HG03439 (cell line): ENCODE data around the gene SCAND1.
"Not testable (repeated sequence)": the region's sequence is repeated elsewhere in the genome, so short reads cannot be mapped to it uniquely, and the experiment has no call there.

ENCODE experiments used
- ATAC-seq: cut with Tn5 transposase; IDR thresholded peaks from one replicate; pipeline ENCODE4 v1.9.1; 2021; ENCODE audit warnings: mild to moderate bottlenecking, moderate library complexity; ENCODE audit not compliant: unreplicated experiment

The SCAND1 gene

GRCh38 chr20:35963878-35964277 lies 9.6 kb upstream of the SCAND1 start:
- ATAC-seq, result no peak

- not testable (repeated sequence) for ATAC-seq
Measured at GRCh38 chr20:35959291-35959690, 5.0 kb upstream of the SCAND1 start.

- no peak for ATAC-seq
Measured at GRCh38 chr20:35956616-35957015, 2.3 kb upstream of the SCAND1 start.

- no peak for ATAC-seq
Measured at GRCh38 chr20:35954907-35955251, 577 bp upstream of the SCAND1 start.

GRCh38 chr20:35953387-35954199 lies 709 bp downstream of the SCAND1 start:
- ATAC-seq, result peak; percentile 25

GRCh38 chr20:35952480-35953386 lies 1.6 kb downstream of the SCAND1 start:
- no peak for ATAC-seq

- not testable (repeated sequence) for ATAC-seq
Measured at GRCh38 chr20:35952080-35952479, 2.2 kb downstream of the SCAND1 start.

GRCh38 chr20:35950093-35950492 lies 4.2 kb downstream of the SCAND1 start:
- ATAC-seq, result no peak

GRCh38 chr20:35947907-35948306 lies 6.4 kb downstream of the SCAND1 start:
- no peak for ATAC-seq

GRCh38 chr20:35947489-35947888 lies 6.8 kb downstream of the SCAND1 start:
- no peak for ATAC-seq

GRCh38 chr20:35942243-35942642 lies 12.1 kb downstream of the SCAND1 start:
- no peak for ATAC-seq

- no peak for ATAC-seq
Measured at GRCh38 chr20:35941620-35942019, 12.7 kb downstream of the SCAND1 start.

- no peak for ATAC-seq
Measured at GRCh38 chr20:35939264-35939663, 15.0 kb downstream of the SCAND1 start.

GRCh38 chr20:35934050-35934449 lies 20.3 kb downstream of the SCAND1 start:
- ATAC-seq, result no peak

- no peak for ATAC-seq
Measured at GRCh38 chr20:35929301-35929700, 25.0 kb downstream of the SCAND1 start.

GRCh38 chr20:35920523-35920922 lies 33.8 kb downstream of the SCAND1 start:
- no peak for ATAC-seq

GRCh38 chr20:35918021-35918420 lies 36.3 kb downstream of the SCAND1 start:
- ATAC-seq, result no peak

- no peak for ATAC-seq
Measured at GRCh38 chr20:35917077-35917476, 37.2 kb downstream of the SCAND1 start.

GRCh38 chr20:35912881-35913280 lies 41.4 kb downstream of the SCAND1 start:
- no peak for ATAC-seq

GRCh38 chr20:35910254-35910653 lies 44.0 kb downstream of the SCAND1 start:
- ATAC-seq, result no peak

- ATAC-seq, result no peak
Measured at GRCh38 chr20:35909796-35910195, 44.5 kb downstream of the SCAND1 start.

GRCh38 chr20:35909176-35909575 lies 45.1 kb downstream of the SCAND1 start:
- no peak for ATAC-seq
